Measurements from ENCODE around the gene TENT5C.

The TENT5C gene

GRCh38 chr1:117662667-117663066, 56.8 kb downstream of the TENT5C start:
- TF ChIP-seq LEF1 (IDR thresholded peaks at IDR 0.05; ENCODE audit: borderline replicate concordance): no peak
- TF ChIP-seq NFRKB (IDR thresholded peaks at IDR 0.05): no peak
- TF ChIP-seq HDGF (IDR thresholded peaks at IDR 0.05; ENCODE audit: borderline replicate concordance): no peak
- no peak for TF ChIP-seq TARDBP (IDR thresholded peaks at IDR 0.05)
- no peak for TF ChIP-seq BHLHE40 (IDR thresholded peaks at IDR 0.05; ENCODE audit: borderline replicate concordance)
- no peak for TF ChIP-seq FOXK2 (IDR thresholded peaks at IDR 0.05)
- TF ChIP-seq ARNT (IDR thresholded peaks at IDR 0.05): no peak
- no peak for TF ChIP-seq ZNF384 (IDR thresholded peaks at IDR 0.05)
- TF ChIP-seq L3MBTL2 (conservative IDR thresholded peaks at IDR 0.05): no peak
- no peak for TF ChIP-seq PKNOX1 (IDR thresholded peaks at IDR 0.05)
- TF ChIP-seq FOXA1 (IDR thresholded peaks at IDR 0.05): no peak
- CTCF ChIA-PET: no interaction called here
- no peak for DNase-seq (ENCODE audit: extremely low spot score)
- POLR2A ChIA-PET: no interaction called here

- TF ChIP-seq SP1 (IDR thresholded peaks at IDR 0.05) (no peak), SUZ12 (IDR thresholded peaks at IDR 0.05) (no peak), ARNT (IDR thresholded peaks at IDR 0.05) (no peak), BHLHE40 (IDR thresholded peaks at IDR 0.05; ENCODE audit: borderline replicate concordance) (no peak), FOXK2 (IDR thresholded peaks at IDR 0.05) (no peak), FOXA1 (IDR thresholded peaks at IDR 0.05) (no peak), TARDBP (IDR thresholded peaks at IDR 0.05) (no peak), FOXM1 (IDR thresholded peaks at IDR 0.05; ENCODE audit: borderline replicate concordance) (no peak), LEF1 (IDR thresholded peaks at IDR 0.05; ENCODE audit: borderline replicate concordance) (no peak)
- POLR2A ChIA-PET: no interaction called here
- no peak for DNase-seq (ENCODE audit: extremely low spot score)
- CTCF ChIA-PET: interaction anchor here (0.5 kb wide), 1 partner anchor 150 kb away, joined by 6 read pairs; no protein-coding TSS in a partner anchor
Measured at GRCh38 chr1:117663156-117663902, 57.5 kb downstream of the TENT5C start.

- TF ChIP-seq LEF1 (IDR thresholded peaks at IDR 0.05; ENCODE audit: borderline replicate concordance) (no peak), ZNF384 (IDR thresholded peaks at IDR 0.05) (no peak), PKNOX1 (IDR thresholded peaks at IDR 0.05) (no peak), SUZ12 (IDR thresholded peaks at IDR 0.05) (no peak), NFRKB (IDR thresholded peaks at IDR 0.05) (no peak), ARNT (IDR thresholded peaks at IDR 0.05) (no peak), SP1 (IDR thresholded peaks at IDR 0.05) (no peak), ELF4 (IDR thresholded peaks at IDR 0.05) (no peak), HDGF (IDR thresholded peaks at IDR 0.05; ENCODE audit: borderline replicate concordance) (no peak), BHLHE40 (IDR thresholded peaks at IDR 0.05; ENCODE audit: borderline replicate concordance) (no peak), FOXK2 (IDR thresholded peaks at IDR 0.05) (no peak), CTBP1 (IDR thresholded peaks at IDR 0.05; ENCODE audit: borderline replicate concordance) (no peak), FOXM1 (IDR thresholded peaks at IDR 0.05; ENCODE audit: borderline replicate concordance) (no peak)
- DNase-seq (ENCODE audit: extremely low spot score): no peak
- CTCF ChIA-PET: no interaction called here
- POLR2A ChIA-PET: no interaction called here
Measured at GRCh38 chr1:117664314-117664713, 58.5 kb downstream of the TENT5C start.

- no peak for DNase-seq (ENCODE audit: extremely low spot score)
Measured at GRCh38 chr1:117665556-117666270, 59.9 kb downstream of the TENT5C start.

GRCh38 chr1:117669572-117669971, 63.7 kb downstream of the TENT5C start:
- POLR2A ChIA-PET: no interaction called here
- TF ChIP-seq FOXA1 (IDR thresholded peaks at IDR 0.05) (no peak), SP1 (IDR thresholded peaks at IDR 0.05) (no peak), BHLHE40 (IDR thresholded peaks at IDR 0.05; ENCODE audit: borderline replicate concordance) (no peak), TARDBP (IDR thresholded peaks at IDR 0.05) (no peak), PKNOX1 (IDR thresholded peaks at IDR 0.05) (no peak), NFRKB (IDR thresholded peaks at IDR 0.05) (no peak), ELF4 (IDR thresholded peaks at IDR 0.05) (no peak), L3MBTL2 (conservative IDR thresholded peaks at IDR 0.05) (no peak), HDGF (IDR thresholded peaks at IDR 0.05; ENCODE audit: borderline replicate concordance) (no peak), ARNT (IDR thresholded peaks at IDR 0.05) (no peak), LEF1 (IDR thresholded peaks at IDR 0.05; ENCODE audit: borderline replicate concordance) (no peak), SUZ12 (IDR thresholded peaks at IDR 0.05) (no peak), ZNF384 (IDR thresholded peaks at IDR 0.05) (no peak), FOXM1 (IDR thresholded peaks at IDR 0.05; ENCODE audit: borderline replicate concordance) (no peak), CTBP1 (IDR thresholded peaks at IDR 0.05; ENCODE audit: borderline replicate concordance) (no peak)
- CTCF ChIA-PET: no interaction called here
- DNase-seq (ENCODE audit: extremely low spot score): no peak

More at GRCh38 chr1:117665556-117666270, 59.9 kb downstream of the TENT5C start:
- TF ChIP-seq FOXA1 (IDR thresholded peaks at IDR 0.05) (no peak), FOXM1 (IDR thresholded peaks at IDR 0.05; ENCODE audit: borderline replicate concordance) (no peak), ARNT (IDR thresholded peaks at IDR 0.05) (no peak), CTBP1 (IDR thresholded peaks at IDR 0.05; ENCODE audit: borderline replicate concordance) (no peak), ELF4 (IDR thresholded peaks at IDR 0.05) (no peak), LEF1 (IDR thresholded peaks at IDR 0.05; ENCODE audit: borderline replicate concordance) (no peak), NFRKB (IDR thresholded peaks at IDR 0.05) (no peak), ZNF384 (IDR thresholded peaks at IDR 0.05) (no peak), L3MBTL2 (conservative IDR thresholded peaks at IDR 0.05) (no peak), SP1 (IDR thresholded peaks at IDR 0.05) (no peak), SUZ12 (IDR thresholded peaks at IDR 0.05) (no peak)
- POLR2A ChIA-PET: no interaction called here
- CTCF ChIA-PET: no interaction called here

Data from HEK293T (cell line).